Mesothelial cell of epicardium (in vitro differentiated cells): ENCODE measurements around the gene PRLR. TPM values are rescaled to one million over a fixed set of nuclear protein-coding genes. Genes with fewer than 3 reads are reported as not detected.
"Not testable (repeated sequence)": the region's sequence is repeated elsewhere in the genome, so short reads cannot be mapped to it uniquely, and the experiment has no call there.

Experiments used
- DNase-seq, 2 experiments: peaks; one replicate each; pipeline ENCODE4 v3.0.0; 2021; ENCODE audit warnings: low spot score in 2 of 2; ENCODE audit not compliant: unreplicated experiment in 2 of 2
- H3K27ac Mint-ChIP-seq: 2 replicates; pipeline ENCODE4 v1.8.0; 2021; ENCODE audit warnings: mixed read lengths
- H3K27me3 Mint-ChIP-seq: 2 replicates; pipeline ENCODE4 v1.8.0; 2021; ENCODE audit warnings: low read depth, mixed read lengths
- H3K36me3 Mint-ChIP-seq: 2 replicates; pipeline ENCODE4 v1.8.0; 2021; ENCODE audit warnings: mixed read lengths
- H3K4me1 Mint-ChIP-seq: 2 replicates; pipeline ENCODE4 v1.8.0; 2021; ENCODE audit warnings: mixed read lengths
- H3K4me3 Mint-ChIP-seq: 2 replicates; pipeline ENCODE4 v1.8.0; 2021; ENCODE audit warnings: mild to moderate bottlenecking, moderate library complexity, mixed read lengths
- H3K9me3 Mint-ChIP-seq: 2 replicates; pipeline ENCODE4 v1.8.0; 2021; ENCODE audit warnings: mixed read lengths
- total RNA-seq: library from RNA; stranded (reverse); gene quantifications from 3 replicates; pipeline ENCODE4 v1.2.1, GENCODE V29; 2021
- TF ChIP-seq, protein P1 (sequence below): fragments of 200-600 bp; sonication (generic); IDR thresholded peaks from one replicate; pipeline ENCODE4 v1.5.0; 2021; ENCODE audit warnings: antibody characterized with exemption; ENCODE audit not compliant: unreplicated experiment

PRLR gene
- total RNA-seq, 1 donor from 2014 or later, result 1.2 TPM

DNA sequence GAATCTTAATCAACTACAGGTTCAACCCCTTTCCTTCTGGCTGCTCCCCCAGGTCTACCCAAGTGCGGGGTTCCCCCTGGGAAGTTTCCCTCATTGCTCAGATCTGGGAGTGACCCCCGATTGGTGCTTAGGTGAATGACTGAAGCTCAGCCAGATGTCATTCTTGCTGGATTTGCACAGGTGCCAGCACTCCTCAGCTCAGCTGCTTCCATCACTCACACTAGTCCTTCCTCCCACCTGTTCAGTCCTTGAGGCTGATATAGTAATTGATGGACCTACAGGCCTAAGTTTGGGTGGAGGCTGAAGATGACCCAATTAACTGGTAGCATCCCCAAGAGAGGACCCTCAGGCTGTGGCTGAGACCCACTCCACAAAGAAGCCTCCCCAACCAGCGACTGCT is 32.9 kb downstream of the PRLR start:
- Mint-ChIP-seq H3K4me1 (peaks cover 42% of the 10 kb centered on the region), H3K4me3 (no peak overlapping the region), H3K27ac (no peak overlapping the region), H3K27me3 (no peaks in the 10 kb centered on the region), H3K9me3 (no peaks in the 10 kb centered on the region), H3K36me3 (no peaks in the 10 kb centered on the region)
- DNase-seq, result no peak
- TF ChIP-seq, protein P1, sequence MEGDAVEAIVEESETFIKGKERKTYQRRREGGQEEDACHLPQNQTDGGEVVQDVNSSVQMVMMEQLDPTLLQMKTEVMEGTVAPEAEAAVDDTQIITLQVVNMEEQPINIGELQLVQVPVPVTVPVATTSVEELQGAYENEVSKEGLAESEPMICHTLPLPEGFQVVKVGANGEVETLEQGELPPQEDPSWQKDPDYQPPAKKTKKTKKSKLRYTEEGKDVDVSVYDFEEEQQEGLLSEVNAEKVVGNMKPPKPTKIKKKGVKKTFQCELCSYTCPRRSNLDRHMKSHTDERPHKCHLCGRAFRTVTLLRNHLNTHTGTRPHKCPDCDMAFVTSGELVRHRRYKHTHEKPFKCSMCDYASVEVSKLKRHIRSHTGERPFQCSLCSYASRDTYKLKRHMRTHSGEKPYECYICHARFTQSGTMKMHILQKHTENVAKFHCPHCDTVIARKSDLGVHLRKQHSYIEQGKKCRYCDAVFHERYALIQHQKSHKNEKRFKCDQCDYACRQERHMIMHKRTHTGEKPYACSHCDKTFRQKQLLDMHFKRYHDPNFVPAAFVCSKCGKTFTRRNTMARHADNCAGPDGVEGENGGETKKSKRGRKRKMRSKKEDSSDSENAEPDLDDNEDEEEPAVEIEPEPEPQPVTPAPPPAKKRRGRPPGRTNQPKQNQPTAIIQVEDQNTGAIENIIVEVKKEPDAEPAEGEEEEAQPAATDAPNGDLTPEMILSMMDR, result no peak

DNA sequence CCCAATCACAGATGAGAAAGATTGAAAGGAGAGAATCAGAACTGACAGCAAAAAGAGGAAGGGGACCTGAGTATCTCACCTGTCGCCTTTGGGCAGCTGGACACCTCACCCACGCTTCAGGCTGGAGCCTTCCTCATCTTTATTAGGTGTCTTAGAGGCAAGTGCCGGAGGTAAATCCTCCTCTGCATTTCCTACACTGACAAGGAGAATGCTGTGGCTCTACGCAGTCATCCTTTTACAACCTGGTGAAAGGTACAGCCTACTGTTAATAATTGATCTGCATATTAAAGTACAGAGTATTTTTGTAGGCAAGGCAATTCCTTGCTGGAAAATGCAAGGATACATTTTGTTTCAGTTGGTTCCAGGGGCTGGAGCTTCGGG is 34.8 kb downstream of the PRLR start:
- Mint-ChIP-seq H3K4me1 (peaks cover 29% of the 10 kb centered on the region), H3K36me3 (no peaks in the 10 kb centered on the region), H3K27me3 (no peaks in the 10 kb centered on the region), H3K9me3 (no peaks in the 10 kb centered on the region), H3K4me3 (no peak overlapping the region), H3K27ac (no peak overlapping the region)
- DNase-seq, result no peak
- TF ChIP-seq, protein P1, result no peak

DNA sequence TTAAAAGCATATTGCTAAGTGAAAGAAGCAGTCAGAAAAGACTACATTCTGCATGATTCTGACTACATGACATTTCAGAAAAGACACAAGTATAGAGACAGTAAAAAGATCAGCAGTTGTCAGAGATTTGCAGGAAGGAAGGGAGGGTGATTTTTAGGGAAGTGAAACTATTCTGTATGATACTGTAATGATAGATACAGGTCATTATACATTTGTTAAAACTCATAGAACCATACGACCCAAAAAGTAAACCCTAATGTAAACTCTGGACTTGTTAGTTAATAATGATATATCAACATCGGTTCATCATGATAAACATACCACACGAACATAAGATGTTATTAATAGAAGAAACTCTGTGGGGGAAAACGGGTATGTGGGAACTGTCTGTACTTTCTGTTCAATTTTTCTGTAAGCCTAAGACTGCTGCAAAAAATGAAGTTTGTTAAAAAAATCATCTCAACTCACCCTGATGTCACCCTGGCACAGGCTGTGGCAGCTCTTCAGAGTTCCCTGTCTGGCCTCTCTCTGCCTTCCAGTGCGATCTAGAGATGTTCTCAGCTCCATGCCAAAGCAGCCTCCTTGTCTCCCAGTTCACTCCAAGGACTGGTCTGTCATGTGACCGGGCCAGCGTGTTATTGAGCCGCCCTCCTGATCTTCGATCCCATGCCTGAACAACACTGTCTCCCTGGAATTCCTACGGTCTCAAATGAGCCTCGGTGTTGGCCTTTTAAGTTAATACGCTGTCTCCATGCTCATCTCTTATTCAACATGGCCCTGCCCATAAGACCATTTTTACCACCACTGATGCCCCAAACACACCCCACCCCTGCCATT is 35.4 kb downstream of the PRLR start:
- Mint-ChIP-seq H3K4me3 (no peak overlapping the region), H3K27me3 (no peaks in the 10 kb centered on the region), H3K9me3 (no peaks in the 10 kb centered on the region), H3K4me1 (peaks cover 29% of the 10 kb centered on the region), H3K27ac (no peak overlapping the region), H3K36me3 (no peaks in the 10 kb centered on the region)
- DNase-seq, result no peak
- TF ChIP-seq, protein P1, result no peak

DNA sequence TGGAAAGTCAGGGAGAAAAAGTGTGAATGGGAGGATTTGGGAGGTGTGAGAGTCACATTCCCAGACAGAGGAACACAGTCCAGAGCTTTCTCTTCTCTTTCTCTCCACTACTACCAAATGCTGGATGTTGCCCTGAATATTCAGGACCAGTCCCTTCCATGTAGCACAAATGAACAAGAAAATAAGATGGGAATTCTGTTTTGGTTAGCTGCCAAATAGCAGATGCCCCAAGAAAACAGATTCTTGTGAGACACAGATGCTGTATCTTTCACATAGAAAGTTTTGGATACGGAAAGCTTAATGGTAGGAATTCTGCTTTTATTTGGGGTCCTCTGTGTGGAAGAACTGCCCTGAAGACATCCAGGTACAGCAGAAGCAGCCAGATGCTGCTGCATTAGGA is 37.8 kb downstream of the PRLR start:
- TF ChIP-seq, protein P1, result no peak
- Mint-ChIP-seq H3K27ac (no peak overlapping the region), H3K4me3 (no peak overlapping the region), H3K36me3 (no peaks in the 10 kb centered on the region), H3K9me3 (no peaks in the 10 kb centered on the region), H3K4me1 (peaks cover 11% of the 10 kb centered on the region), H3K27me3 (no peaks in the 10 kb centered on the region)
- DNase-seq, result no peak

DNA sequence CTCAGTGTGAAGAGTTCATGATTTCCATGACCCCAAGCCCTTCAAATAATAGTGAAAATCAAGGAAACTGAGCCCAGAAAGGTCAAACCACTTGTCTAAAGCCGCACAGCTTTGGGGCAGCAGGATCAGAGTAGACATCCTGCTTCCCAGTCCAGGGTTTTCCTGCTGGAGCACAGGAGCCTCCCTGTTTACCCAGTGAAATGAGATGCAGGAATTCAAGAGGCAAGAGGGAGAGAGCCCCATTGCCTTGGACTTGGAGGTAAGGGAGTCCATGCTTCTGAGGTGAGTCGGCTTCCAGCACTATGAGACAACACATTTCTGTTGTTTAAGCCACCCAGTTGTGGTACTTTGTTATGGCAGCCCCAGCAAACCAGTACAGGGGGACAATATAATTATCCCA is 40.5 kb downstream of the PRLR start:
- not testable (repeated sequence) for H3K9me3 Mint-ChIP-seq, H3K4me1 Mint-ChIP-seq, H3K36me3 Mint-ChIP-seq, H3K27ac Mint-ChIP-seq, H3K4me3 Mint-ChIP-seq, DNase-seq, H3K27me3 Mint-ChIP-seq

DNA sequence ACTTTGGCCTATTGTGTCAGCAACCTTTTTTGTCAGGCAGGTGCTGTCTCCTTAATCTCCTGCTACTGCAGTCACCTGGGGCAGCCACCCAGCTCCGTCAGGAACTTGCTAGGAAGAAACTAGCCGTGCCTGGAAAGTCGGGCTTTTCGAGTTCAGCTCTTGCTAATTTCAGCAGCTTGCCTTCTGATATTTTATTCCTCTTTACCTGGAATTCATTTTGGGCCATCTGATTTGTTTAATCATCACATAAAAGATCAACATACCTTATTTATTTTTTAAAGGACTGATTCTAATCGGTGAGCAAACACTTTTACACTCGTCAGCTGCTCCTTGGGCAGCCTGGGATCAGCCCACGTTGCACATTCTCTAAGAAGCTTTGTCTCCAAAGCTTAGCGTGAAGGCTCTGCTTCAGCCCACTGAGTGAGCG is 42.2 kb downstream of the PRLR start:
- Mint-ChIP-seq H3K27me3 (peaks cover 1% of the 10 kb centered on the region), H3K4me1 (no peaks in the 10 kb centered on the region), H3K4me3 (no peak overlapping the region), H3K27ac (no peak overlapping the region), H3K9me3 (no peaks in the 10 kb centered on the region), H3K36me3 (no peaks in the 10 kb centered on the region)
- DNase-seq, result no peak
- TF ChIP-seq, protein P1, result no peak

DNA sequence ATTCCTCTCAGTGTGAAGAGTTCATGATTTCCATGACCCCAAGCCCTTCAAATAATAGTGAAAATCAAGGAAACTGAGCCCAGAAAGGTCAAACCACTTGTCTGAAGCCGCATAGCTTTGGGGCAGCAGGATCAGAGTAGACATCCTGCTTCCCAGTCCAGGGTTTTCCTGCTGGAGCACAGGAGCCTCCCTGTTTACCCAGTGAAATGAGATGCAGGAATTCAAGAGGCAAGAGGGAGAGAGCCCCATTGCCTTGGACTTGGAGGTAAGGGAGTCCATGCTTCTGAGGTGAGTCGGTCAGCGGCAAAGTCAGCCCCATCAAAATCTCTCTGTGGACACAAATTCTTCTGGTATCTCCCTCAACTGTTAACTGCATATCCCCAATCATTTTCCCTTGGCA is 42.7 kb downstream of the PRLR start:
- not testable (repeated sequence) for H3K27ac Mint-ChIP-seq, H3K36me3 Mint-ChIP-seq, DNase-seq, H3K27me3 Mint-ChIP-seq, H3K4me3 Mint-ChIP-seq, H3K9me3 Mint-ChIP-seq, H3K4me1 Mint-ChIP-seq
